ENCODE measurements around the gene WIZ.

GRCh38 chr19:15471639-15472101, 21.9 kb upstream of the WIZ start:
- no peak for TF ChIP-seq CTCF (conservative IDR thresholded peaks at IDR 0.05; ENCODE audit: low read depth, low read length)
- no peak for TF ChIP-seq EZH2 (IDR thresholded peaks at IDR 0.05; ENCODE audit: borderline replicate concordance, low read depth, low read length, poor library complexity, severe bottlenecking)
